ENCODE results near the gene ASPG. TPM values are rescaled to one million over a fixed set of nuclear protein-coding genes. Genes with fewer than 3 reads are reported as not detected.

The ASPG gene
- total and polyA plus RNA-seq, 8 donors, result 1.4 to 32.2 (median 11.4) TPM

DNA sequence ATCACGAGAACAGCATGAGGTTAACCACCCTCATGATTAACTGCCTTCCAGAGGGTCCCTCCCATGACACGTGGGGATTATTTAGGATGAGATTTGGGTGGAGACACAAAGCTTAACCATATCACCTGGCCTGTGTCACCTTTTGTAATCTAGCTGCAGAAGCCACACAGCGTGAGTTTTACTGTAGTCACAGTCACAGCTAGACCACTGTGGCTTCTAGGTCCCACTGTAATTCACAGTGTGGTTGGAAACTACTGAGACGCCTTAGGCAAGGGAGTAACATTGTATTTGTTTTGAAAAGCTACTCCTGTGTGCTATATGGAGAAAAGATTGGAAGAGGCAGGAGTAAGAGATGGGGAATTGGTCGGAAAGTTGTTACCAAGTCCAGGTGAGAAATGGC is 46.3 kb upstream of the ASPG start:
- Histone ChIP-seq H3K27ac (no peak overlapping the region), H3K9me3 (no peaks in the 10 kb centered on the region), H3K4me1 (no peaks in the 10 kb centered on the region), H3K4me3 (no peak overlapping the region), H3K36me3 (no peaks in the 10 kb centered on the region), H3K27me3 (peaks cover 0 to 14% of the 10 kb centered on the region in 2 donors)
- intact Hi-C loops (cut with DNase I), result no loop called here
- TF ChIP-seq, protein P1, sequence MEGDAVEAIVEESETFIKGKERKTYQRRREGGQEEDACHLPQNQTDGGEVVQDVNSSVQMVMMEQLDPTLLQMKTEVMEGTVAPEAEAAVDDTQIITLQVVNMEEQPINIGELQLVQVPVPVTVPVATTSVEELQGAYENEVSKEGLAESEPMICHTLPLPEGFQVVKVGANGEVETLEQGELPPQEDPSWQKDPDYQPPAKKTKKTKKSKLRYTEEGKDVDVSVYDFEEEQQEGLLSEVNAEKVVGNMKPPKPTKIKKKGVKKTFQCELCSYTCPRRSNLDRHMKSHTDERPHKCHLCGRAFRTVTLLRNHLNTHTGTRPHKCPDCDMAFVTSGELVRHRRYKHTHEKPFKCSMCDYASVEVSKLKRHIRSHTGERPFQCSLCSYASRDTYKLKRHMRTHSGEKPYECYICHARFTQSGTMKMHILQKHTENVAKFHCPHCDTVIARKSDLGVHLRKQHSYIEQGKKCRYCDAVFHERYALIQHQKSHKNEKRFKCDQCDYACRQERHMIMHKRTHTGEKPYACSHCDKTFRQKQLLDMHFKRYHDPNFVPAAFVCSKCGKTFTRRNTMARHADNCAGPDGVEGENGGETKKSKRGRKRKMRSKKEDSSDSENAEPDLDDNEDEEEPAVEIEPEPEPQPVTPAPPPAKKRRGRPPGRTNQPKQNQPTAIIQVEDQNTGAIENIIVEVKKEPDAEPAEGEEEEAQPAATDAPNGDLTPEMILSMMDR (IDR thresholded peaks at IDR 0.05), result no peak
- no peak for ATAC-seq
- no peak for DNase-seq

DNA sequence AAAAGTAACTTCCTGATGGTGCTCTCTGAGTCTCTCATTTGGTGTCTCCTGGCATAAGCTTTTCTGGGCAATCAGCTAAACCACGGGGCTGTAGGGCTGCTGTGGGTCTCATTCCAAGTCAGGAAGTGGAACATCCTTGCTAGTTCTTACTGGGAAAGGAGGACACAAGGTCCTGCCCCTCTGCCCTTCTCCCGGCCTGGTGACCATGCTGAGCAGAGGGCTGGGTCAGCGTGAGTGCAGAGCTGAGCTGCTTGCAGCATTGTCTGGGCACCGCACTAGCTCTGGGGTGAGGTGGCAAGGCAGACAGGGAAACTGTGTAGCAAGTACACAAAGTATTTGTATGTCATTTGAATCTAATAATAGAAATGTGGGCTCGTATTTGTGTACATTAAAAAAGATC is 45.0 kb upstream of the ASPG start:
- Histone ChIP-seq H3K36me3 (no peaks in the 10 kb centered on the region), H3K4me3 (no peak overlapping the region), H3K4me1 (no peaks in the 10 kb centered on the region), H3K27ac (no peak overlapping the region), H3K9me3 (no peaks in the 10 kb centered on the region), H3K27me3 (peaks cover 0 to 14% of the 10 kb centered on the region in 2 donors)
- TF ChIP-seq, protein P1 (IDR thresholded peaks at IDR 0.05), result no peak
- DNase-seq, result no peak
- ATAC-seq, result no peak
- intact Hi-C loops (cut with DNase I), result no loop called here

DNA sequence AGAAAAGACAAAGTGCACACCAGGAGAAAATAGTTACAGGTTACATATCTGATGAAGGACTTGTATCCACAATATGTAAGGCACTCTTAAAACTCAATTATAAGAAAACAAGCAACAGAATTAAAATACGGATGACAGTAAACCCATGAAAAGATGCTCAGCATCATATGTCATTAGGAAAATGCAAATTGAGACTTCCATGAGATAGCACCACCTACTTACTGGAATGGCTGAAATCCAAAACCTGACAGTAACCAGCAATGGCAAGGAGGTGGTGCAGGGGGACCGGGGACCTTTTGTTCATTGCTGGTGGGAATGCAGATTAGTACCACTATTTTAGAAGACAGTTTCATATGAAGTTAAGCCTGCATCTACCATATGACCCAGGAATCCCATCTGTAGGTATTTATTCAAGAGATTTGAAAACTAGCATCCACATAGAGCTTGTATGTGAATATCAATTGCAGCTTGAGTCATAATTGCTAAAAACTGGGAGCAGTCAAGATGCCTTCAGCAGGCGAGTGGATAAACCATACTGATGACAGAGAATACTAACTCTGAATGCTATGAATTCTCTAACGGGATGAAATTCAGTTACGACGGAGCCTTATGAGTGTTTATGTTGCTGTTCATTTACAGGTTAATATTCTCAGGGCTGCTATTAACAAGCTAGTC is 43.9 kb upstream of the ASPG start:
- intact Hi-C loops (cut with DNase I), result no loop called here
- DNase-seq, result no peak

DNA sequence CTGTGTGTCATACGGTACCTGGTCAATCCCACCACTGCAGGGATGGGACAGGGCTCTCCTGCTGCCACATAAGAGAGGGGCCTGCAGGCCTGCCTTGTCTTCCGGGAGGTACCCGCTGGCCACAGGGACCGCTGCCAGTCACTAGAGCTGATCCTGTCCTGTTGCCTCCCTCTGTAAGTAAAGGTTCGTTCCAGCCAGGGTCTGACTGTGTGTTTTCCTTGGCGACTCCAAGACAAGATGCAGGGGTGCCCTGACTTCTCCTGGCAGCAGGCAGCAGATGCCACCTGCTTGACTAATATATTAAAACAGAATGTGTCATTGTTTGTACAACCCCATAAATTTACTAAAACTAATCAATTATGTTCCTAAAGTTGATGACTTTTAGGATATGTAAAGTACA is 41.5 kb upstream of the ASPG start:
- ATAC-seq (no peak), DNase-seq (no peak)
- TF ChIP-seq, protein P1 (IDR thresholded peaks at IDR 0.05), result no peak
- Histone ChIP-seq H3K4me3 (no peak overlapping the region), H3K27ac (no peak overlapping the region), H3K27me3 (peaks cover 0 to 14% of the 10 kb centered on the region in 2 donors), H3K9me3 (no peaks in the 10 kb centered on the region), H3K36me3 (no peaks in the 10 kb centered on the region), H3K4me1 (peaks cover 0 to 4% of the 10 kb centered on the region in 2 donors)
- intact Hi-C loops (cut with DNase I), result no loop called here

More for the DNA sequence above, 43.9 kb upstream of the ASPG start:
- Histone ChIP-seq H3K27me3 (peaks cover 0 to 14% of the 10 kb centered on the region in 2 donors), H3K4me1 (no peaks in the 10 kb centered on the region), H3K4me3 (no peak overlapping the region), H3K9me3 (no peaks in the 10 kb centered on the region), H3K36me3 (no peaks in the 10 kb centered on the region), H3K27ac (no peak overlapping the region)
- TF ChIP-seq, protein P1 (IDR thresholded peaks at IDR 0.05), result no peak
- no peak for ATAC-seq

DNA sequence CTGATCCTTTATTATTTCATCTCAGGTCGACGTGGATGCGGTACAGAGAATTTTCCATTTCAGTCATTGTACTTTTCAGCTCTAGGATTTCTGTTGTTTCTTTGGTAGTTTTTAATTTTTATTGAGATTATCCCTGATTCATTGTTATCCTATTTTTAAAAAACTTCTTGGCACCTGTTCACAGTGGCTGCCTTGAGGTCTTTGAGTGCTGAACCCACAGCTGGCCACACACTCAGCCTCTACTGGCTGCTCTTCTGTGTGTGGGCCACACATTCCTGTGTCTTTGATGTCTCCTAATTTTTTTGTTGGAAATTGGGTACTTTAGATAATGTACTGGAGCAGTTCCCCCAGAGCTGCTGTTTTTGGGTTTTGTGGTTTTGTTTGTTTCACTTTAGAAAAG is 37.7 kb upstream of the ASPG start:
- Histone ChIP-seq H3K4me1 (peaks cover 0 to 4% of the 10 kb centered on the region in 2 donors), H3K4me3 (no peak overlapping the region), H3K36me3 (no peaks in the 10 kb centered on the region), H3K9me3 (no peaks in the 10 kb centered on the region), H3K27ac (no peak overlapping the region), H3K27me3 (no peaks in the 10 kb centered on the region)
- ATAC-seq (no peak), DNase-seq (no peak)
- TF ChIP-seq, protein P1 (IDR thresholded peaks at IDR 0.05), result no peak
- intact Hi-C loops (cut with DNase I), result no loop called here

Measured in left lung (tissue), 10 donors.